CD4-positive, CD25-positive, alpha-beta regulatory T cell (primary cell): ENCODE results near the gene NOS1. TPM values are rescaled to one million over a fixed set of nuclear protein-coding genes. Genes with fewer than 3 reads are reported as not detected.
"Not testable (repeated sequence)": the region's sequence is repeated elsewhere in the genome, so short reads cannot be mapped to it uniquely, and the experiment has no call there.

Experiments used
- ATAC-seq, 2 donors: fragments of 150-1000 bp; cut with Tn5 transposase; one replicate each; pipeline ENCODE4 v1.10.0; 2021; ENCODE audit warnings: low read depth in 2 of 2, moderate number of reproducible peaks in 2 of 2, moderate library complexity in 1 of 2
- DNase-seq, 3 donors: peaks; one replicate each; pipeline versions ENCODE4 v3.0.0 to v3.0.0-alpha.2; 2012 to 2022; ENCODE audit warnings: mixed read lengths in 1 of 3
- H3K27ac ChIP-seq: one replicate; pipeline ENCODE4 v1.7.0; 2013; ENCODE audit warnings: mild to moderate bottlenecking, low read length; ENCODE audit not compliant: insufficient read depth, poor library complexity, severe bottlenecking
- H3K27me3 ChIP-seq: one replicate; pipeline ENCODE4 v1.7.0; 2013; ENCODE audit warnings: low read length; ENCODE audit not compliant: control insufficient read depth, insufficient read depth
- H3K36me3 ChIP-seq: one replicate; pipeline ENCODE4 v1.7.0; 2013; ENCODE audit warnings: mild to moderate bottlenecking, low read length, moderate library complexity; ENCODE audit not compliant: control insufficient read depth, insufficient read depth
- H3K4me1 ChIP-seq: 2 replicates; pipeline ENCODE4 v1.7.0; 2013; ENCODE audit warnings: mild to moderate bottlenecking, low read length; ENCODE audit not compliant: insufficient read depth, control insufficient read depth, poor library complexity, severe bottlenecking
- H3K4me3 ChIP-seq: one replicate; pipeline ENCODE4 v1.7.0; 2013; ENCODE audit warnings: low read depth, mild to moderate bottlenecking, low read length, moderate library complexity
- H3K9me3 ChIP-seq, 2 experiments: 1 replicate in 1 of 2; 2 replicates in 1 of 2; pipeline ENCODE4 v1.7.0; 2013; ENCODE audit warnings: low read length in 2 of 2, mild to moderate bottlenecking in 1 of 2, moderate library complexity in 1 of 2; ENCODE audit not compliant: control insufficient read depth in 2 of 2
- H3K27ac Mint-ChIP-seq, 3 donors: one replicate each; pipeline ENCODE4 v1.8.0; 2020 to 2022; ENCODE audit warnings: mild to moderate bottlenecking in 3 of 3, mixed read lengths in 3 of 3, moderate library complexity in 2 of 3
- H3K27me3 Mint-ChIP-seq: one replicate; pipeline ENCODE4 v1.8.0; 2022; ENCODE audit warnings: mild to moderate bottlenecking, mixed read lengths
- H3K36me3 Mint-ChIP-seq: one replicate; pipeline ENCODE4 v1.8.0; 2020; ENCODE audit warnings: mixed read lengths
- H3K4me1 Mint-ChIP-seq, 4 donors: one replicate each; pipeline ENCODE4 v1.8.0; 2020 to 2022; ENCODE audit warnings: mixed read lengths in 4 of 4, mild to moderate bottlenecking in 1 of 4
- H3K4me3 Mint-ChIP-seq, 4 donors: one replicate each; pipeline ENCODE4 v1.8.0; 2020 to 2022; ENCODE audit warnings: mild to moderate bottlenecking in 4 of 4, mixed read lengths in 4 of 4, moderate library complexity in 3 of 4
- H3K9me3 Mint-ChIP-seq, 7 donors: one replicate each; pipeline ENCODE4 v1.8.0; 2020 to 2022; ENCODE audit warnings: mixed read lengths in 7 of 7, mild to moderate bottlenecking in 3 of 7, moderate library complexity in 2 of 7
- polyA plus RNA-seq, 4 donors: library from polyadenylated mRNA; unstranded; fragments of 300-500 nt; fragmentation: Illumina TruSeq; gene quantifications; one replicate each; pipeline ENCODE4 v1.2.3, GENCODE V29; 2021
- total RNA-seq: library from RNA; stranded (reverse); gene quantifications from one replicate; pipeline ENCODE4 v1.2.3, GENCODE V29; 2022

NOS1 gene
- total and polyA plus RNA-seq, 5 donors from 2014 or later: not detected

DNA sequence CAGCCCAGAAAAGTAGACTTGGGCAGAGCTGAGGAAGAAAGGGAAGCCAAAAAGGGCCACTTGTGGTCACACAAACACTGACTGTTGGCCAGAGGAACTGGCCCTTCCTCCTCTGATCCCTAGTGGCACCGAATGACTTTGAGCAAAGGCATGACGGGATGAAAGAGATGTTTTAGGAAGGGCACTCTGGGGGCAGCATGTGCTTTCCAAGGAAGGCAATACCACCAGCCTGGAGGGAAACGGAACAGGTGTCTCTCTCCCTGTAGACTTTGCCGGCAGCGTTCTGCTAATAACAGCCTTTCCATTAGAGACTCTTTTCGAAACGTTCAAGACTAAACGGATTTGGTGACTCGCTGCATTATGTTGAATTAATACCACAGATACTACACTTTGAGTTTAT, 158.9 kb downstream of the NOS1 start:
- no peak overlapping the region for H3K27ac ChIP-seq
- H3K9me3 Mint-ChIP-seq: no peaks in the 10 kb centered on the region
- H3K36me3 Mint-ChIP-seq: no peaks in the 10 kb centered on the region
- H3K4me1 Mint-ChIP-seq: no peaks in the 10 kb centered on the region
- H3K4me1 ChIP-seq: no peaks in the 10 kb centered on the region
- DNase-seq (no peak), ATAC-seq (no peak)
- no peaks in the 10 kb centered on the region for H3K27me3 ChIP-seq
- no peak overlapping the region for H3K4me3 ChIP-seq
- peaks cover 19% of the 10 kb centered on the region for H3K27me3 Mint-ChIP-seq
- no peaks in the 10 kb centered on the region for H3K36me3 ChIP-seq
- no peak overlapping the region for H3K27ac Mint-ChIP-seq
- no peaks in the 10 kb centered on the region for H3K9me3 ChIP-seq
- H3K4me3 Mint-ChIP-seq: no peak overlapping the region

- Mint-ChIP-seq H3K36me3 (no peaks in the 10 kb centered on the region), H3K9me3 (no peaks in the 10 kb centered on the region), H3K27me3 (peaks cover 25% of the 10 kb centered on the region), H3K4me3 (no peak overlapping the region), H3K27ac (no peak overlapping the region), H3K4me1 (no peaks in the 10 kb centered on the region)
- no peak for DNase-seq
- no peak for ATAC-seq
- no peak overlapping the region for H3K27ac ChIP-seq
- no peaks in the 10 kb centered on the region for H3K36me3 ChIP-seq
- H3K4me3 ChIP-seq: no peak overlapping the region
- H3K4me1 ChIP-seq: no peaks in the 10 kb centered on the region
- H3K9me3 ChIP-seq: no peaks in the 10 kb centered on the region
- H3K27me3 ChIP-seq: no peaks in the 10 kb centered on the region
These were observed 159.4 kb downstream of the NOS1 start for GRCh38 chr12:117202033-117202432.

GRCh38 chr12:117199956-117200744, 161.3 kb downstream of the NOS1 start:
- not testable (repeated sequence) for H3K9me3 Mint-ChIP-seq, H3K36me3 ChIP-seq, H3K27ac Mint-ChIP-seq, H3K27me3 ChIP-seq, H3K4me3 ChIP-seq, H3K36me3 Mint-ChIP-seq, H3K4me3 Mint-ChIP-seq, H3K4me1 ChIP-seq, H3K27ac ChIP-seq, H3K4me1 Mint-ChIP-seq, ATAC-seq, H3K9me3 ChIP-seq, DNase-seq
- H3K27me3 Mint-ChIP-seq: peaks cover 30% of the 10 kb centered on the region

- not testable (repeated sequence) for DNase-seq, H3K36me3 ChIP-seq, H3K9me3 Mint-ChIP-seq, H3K27me3 ChIP-seq, H3K36me3 Mint-ChIP-seq, H3K9me3 ChIP-seq, H3K27ac Mint-ChIP-seq, H3K4me1 ChIP-seq, H3K4me1 Mint-ChIP-seq, H3K4me3 Mint-ChIP-seq, ATAC-seq, H3K4me3 ChIP-seq, H3K27ac ChIP-seq
- H3K27me3 Mint-ChIP-seq: peaks cover 28% of the 10 kb centered on the region
These were observed 165.1 kb downstream of the NOS1 start for GRCh38 chr12:117196334-117196733.

- not testable (repeated sequence) for DNase-seq
- peaks cover 23% of the 10 kb centered on the region for H3K27me3 Mint-ChIP-seq
These were observed 166.4 kb downstream of the NOS1 start for GRCh38 chr12:117195027-117195426.

DNA sequence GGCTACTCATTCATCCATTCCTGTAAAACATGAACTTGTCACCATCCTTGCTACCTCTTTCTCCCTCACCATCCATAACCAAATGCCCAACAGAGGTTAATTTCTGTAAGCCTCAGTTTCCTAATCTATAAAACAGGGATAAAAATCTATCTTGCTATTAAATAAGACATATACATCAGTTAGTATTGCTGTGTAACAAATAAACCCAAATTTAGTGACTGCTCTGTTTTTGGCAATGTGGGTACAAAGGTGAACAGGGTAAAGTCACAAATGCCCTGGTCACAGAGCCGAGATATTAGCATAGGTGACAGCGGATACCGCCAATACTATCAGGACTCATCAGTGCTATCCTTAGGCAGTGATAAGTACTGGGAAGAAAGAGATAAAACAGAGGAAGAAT, 167.5 kb downstream of the NOS1 start:
- Mint-ChIP-seq H3K27ac (no peak overlapping the region), H3K36me3 (no peaks in the 10 kb centered on the region), H3K27me3 (peaks cover 21% of the 10 kb centered on the region), H3K4me3 (peak overlapping the region in 2 of 4 donors; percentile 61 to 66), H3K9me3 (peaks cover 0 to 4% (median 0%) of the 10 kb centered on the region in 7 donors), H3K4me1 (peaks cover 10 to 26% (median 11%) of the 10 kb centered on the region in 4 donors)
- Histone ChIP-seq H3K36me3 (no peaks in the 10 kb centered on the region), H3K4me3 (no peak overlapping the region), H3K27me3 (peaks cover 3% of the 10 kb centered on the region), H3K27ac (no peak overlapping the region), H3K4me1 (peaks cover 14% of the 10 kb centered on the region), H3K9me3 (no peaks in the 10 kb centered on the region)
- ATAC-seq: no peak
- no peak for DNase-seq

More at GRCh38 chr12:117195027-117195426, 166.4 kb downstream of the NOS1 start:
- H3K36me3 Mint-ChIP-seq, H3K4me3 ChIP-seq, H3K27ac ChIP-seq, H3K27me3 ChIP-seq, ATAC-seq, H3K9me3 ChIP-seq, H3K36me3 ChIP-seq, H3K4me3 Mint-ChIP-seq, H3K4me1 ChIP-seq, H3K9me3 Mint-ChIP-seq, H3K27ac Mint-ChIP-seq: not testable (repeated sequence)
- H3K4me1 Mint-ChIP-seq: peaks cover 0 to 17% (median 5%) of the 10 kb centered on the region in 4 donors

DNA sequence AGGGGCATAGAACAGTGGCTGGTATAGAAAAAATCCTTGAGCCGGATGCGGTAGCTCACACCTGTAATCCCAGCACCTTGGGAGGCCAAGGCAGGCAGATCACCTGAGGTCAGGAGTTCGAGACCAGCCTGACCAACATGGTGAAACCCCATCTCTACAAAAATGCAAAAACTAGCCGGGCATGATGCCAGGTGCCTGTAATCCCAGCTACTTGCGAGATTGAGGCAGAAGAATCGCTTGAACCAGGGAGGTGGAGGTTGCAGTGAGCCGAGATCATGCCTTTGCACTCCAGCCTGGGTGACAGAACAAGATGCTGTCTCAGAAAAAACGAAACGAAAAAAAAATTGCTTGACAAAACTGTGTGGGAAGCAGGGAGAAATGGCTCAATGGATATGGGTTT, 168.8 kb downstream of the NOS1 start:
- H3K27ac ChIP-seq, DNase-seq, H3K9me3 Mint-ChIP-seq, H3K9me3 ChIP-seq, ATAC-seq, H3K27ac Mint-ChIP-seq, H3K4me3 Mint-ChIP-seq, H3K4me3 ChIP-seq, H3K36me3 Mint-ChIP-seq, H3K36me3 ChIP-seq, H3K27me3 ChIP-seq: not testable (repeated sequence)
- H3K4me1 ChIP-seq: peaks cover 24% of the 10 kb centered on the region
- Mint-ChIP-seq H3K27me3 (peaks cover 16% of the 10 kb centered on the region), H3K4me1 (peaks cover 16 to 38% (median 22%) of the 10 kb centered on the region in 4 donors)

DNA sequence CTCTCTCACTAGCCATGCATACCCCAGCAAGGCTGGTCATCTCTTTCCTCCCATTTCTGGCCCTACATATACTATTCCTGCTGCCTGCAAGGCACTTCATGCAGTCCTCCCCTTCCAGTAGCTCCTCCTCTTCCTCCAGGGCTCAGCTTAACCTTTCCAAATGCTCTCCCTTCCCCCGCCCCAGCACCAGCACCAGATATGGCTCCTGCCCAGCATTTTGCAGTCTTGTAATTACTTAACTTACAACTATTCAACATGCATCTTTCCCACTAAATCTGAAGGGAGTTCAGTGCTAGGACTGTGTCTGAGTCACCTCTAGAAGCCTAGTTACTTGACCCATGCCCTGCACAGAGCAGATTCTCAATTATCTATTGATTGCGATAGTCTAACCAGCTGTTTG, 169.4 kb downstream of the NOS1 start:
- DNase-seq (no peak), ATAC-seq (no peak)
- Histone ChIP-seq H3K9me3 (no peaks in the 10 kb centered on the region), H3K36me3 (peaks cover 7% of the 10 kb centered on the region), H3K4me3 (no peak overlapping the region), H3K27ac (no peak overlapping the region), H3K27me3 (peaks cover 3% of the 10 kb centered on the region), H3K4me1 (peaks cover 24% of the 10 kb centered on the region)
- peaks cover 0 to 4% (median 0%) of the 10 kb centered on the region in 7 donors for H3K9me3 Mint-ChIP-seq
- peaks cover 11% of the 10 kb centered on the region for H3K27me3 Mint-ChIP-seq
- H3K27ac Mint-ChIP-seq: peak overlapping the region in 2 of 3 donors; percentile 8 to 27
- H3K4me1 Mint-ChIP-seq: peaks cover 19 to 41% (median 26%) of the 10 kb centered on the region in 4 donors
- peaks cover 3% of the 10 kb centered on the region for H3K36me3 Mint-ChIP-seq
- peak overlapping the region; percentile 49 to 95 (median 90) for H3K4me3 Mint-ChIP-seq
